Measurements from ENCODE around the gene SPATA24.

SPATA24 gene

DNA sequence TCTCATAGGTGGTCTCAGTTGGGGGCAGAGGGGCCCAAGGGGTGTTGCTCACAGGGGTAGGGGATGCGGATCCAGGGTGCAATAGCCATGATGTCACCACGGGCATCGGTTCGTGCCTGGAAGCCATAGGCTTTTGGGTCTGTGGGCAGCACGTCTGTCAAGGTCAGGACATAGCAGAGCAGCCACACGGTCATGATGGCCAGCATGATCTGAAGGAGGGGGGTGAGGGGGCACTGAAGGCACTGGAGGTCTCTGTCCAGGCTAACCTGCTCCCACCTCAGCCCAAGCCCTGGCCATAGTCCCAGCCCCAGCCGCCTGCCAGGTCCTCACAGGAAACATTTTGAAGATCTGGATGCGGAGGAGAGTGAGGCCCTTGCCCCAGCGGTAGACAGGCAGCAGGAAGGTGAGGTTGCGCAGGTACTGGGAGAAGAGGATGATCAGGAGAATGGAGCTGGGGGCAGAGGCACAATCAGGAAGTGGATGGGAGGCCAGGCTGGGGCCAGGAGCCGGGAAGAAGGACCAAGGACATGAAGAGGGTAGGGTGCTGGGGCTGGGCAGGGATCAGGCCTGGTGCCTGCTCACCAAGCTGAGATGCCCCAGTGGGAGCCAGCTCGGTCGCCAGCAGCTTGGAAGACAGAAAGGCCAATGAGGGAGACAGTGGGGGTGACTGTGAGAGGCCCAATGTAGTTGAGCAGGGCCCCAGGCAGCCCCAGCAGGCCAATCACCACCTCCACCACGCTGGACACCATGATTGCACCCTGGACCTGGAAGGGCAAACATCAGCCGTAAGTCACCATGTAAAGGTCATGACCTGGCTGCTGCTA, 24.1 kb downstream of the SPATA24 start:
- H3K36me3 ChIP-seq (ENCODE audit: insufficient read depth, low read length): no peaks in the 10 kb centered on the region
- no peak overlapping the region for H2AFZ ChIP-seq (ENCODE audit: low read length, unreplicated experiment)
- no peak overlapping the region for H3K4me3 ChIP-seq (ENCODE audit: low read depth, low read length)
- no peaks in the 10 kb centered on the region for H3K27me3 ChIP-seq (ENCODE audit: insufficient read depth, low read length)
- H3K79me2 ChIP-seq (ENCODE audit: control insufficient read depth, insufficient read depth, low read length, unreplicated experiment): no peaks in the 10 kb centered on the region
- peaks cover 6% of the 10 kb centered on the region for H3K4me1 ChIP-seq (ENCODE audit: control insufficient read depth, insufficient read depth, low read length, unreplicated experiment)
- H3K27ac ChIP-seq (ENCODE audit: low read depth, low read length): no peak overlapping the region

DNA sequence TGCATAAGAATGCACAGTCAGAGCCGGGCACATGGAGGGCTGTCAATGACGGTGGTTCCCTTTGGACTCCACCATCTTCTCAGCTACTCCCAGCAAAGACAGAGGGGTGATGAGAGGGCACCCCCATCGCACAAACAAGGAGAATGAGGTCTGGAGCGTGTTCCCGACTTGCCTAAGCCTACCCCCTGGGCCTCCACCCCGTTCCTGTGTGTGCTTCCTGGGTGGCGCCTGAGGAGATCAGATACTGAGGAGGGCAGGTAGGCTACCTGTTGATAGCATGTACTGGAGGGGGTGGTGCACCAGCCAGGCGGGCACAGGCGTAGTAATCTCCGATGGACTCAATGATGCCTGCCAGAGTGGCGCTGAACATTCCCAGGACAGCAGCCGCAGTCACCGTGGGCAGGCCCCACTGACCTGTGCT, 24.9 kb downstream of the SPATA24 start:
- Histone ChIP-seq H3K79me2 (ENCODE audit: control insufficient read depth, insufficient read depth, low read length, unreplicated experiment) (no peaks in the 10 kb centered on the region), H2AFZ (ENCODE audit: low read length, unreplicated experiment) (no peak overlapping the region), H3K4me3 (ENCODE audit: low read depth, low read length) (no peak overlapping the region), H3K36me3 (ENCODE audit: insufficient read depth, low read length) (no peaks in the 10 kb centered on the region), H3K27ac (ENCODE audit: low read depth, low read length) (no peak overlapping the region), H3K4me1 (ENCODE audit: control insufficient read depth, insufficient read depth, low read length, unreplicated experiment) (peaks cover 2% of the 10 kb centered on the region), H3K27me3 (ENCODE audit: insufficient read depth, low read length) (no peaks in the 10 kb centered on the region)

DNA sequence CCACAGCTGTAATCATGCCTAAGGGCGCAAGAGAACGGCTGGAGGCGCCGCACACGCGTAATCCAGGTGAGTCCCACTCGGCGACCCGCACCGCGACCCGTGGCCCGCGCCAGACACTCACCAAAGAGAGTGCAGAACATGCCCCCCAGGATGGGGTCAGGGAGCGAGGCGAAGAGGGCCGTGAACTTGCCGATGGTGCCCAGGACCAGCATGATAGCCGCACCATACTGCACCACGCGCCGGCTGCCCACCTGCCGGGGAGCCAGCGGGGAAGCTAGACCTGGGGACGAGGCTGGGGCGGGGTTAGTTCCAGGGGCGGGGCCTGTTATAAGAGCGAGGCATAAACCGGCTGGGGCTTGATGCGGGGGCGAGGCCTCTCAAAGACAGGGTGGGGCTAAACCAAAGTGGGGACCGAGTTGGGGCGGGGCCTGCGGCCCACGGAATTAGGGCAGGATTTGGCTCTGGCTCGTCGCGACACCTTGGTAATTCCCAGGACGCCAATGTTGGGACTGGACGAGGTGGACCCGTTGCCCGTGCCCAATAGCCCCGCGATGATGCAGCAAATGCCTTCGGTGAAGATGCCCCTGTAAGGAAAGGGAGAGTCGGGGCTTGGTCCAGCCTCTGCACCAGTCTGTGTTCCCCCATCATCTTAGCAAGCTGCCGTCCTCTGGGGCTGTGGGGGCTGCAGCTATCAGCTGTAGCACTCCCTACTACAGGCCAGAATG, 25.6 kb downstream of the SPATA24 start:
- H3K36me3 ChIP-seq (ENCODE audit: insufficient read depth, low read length): no peaks in the 10 kb centered on the region
- no peak overlapping the region for H3K27ac ChIP-seq (ENCODE audit: low read depth, low read length)
- H3K4me3 ChIP-seq (ENCODE audit: low read depth, low read length): no peak overlapping the region
- H3K4me1 ChIP-seq (ENCODE audit: control insufficient read depth, insufficient read depth, low read length, unreplicated experiment): peaks cover 9% of the 10 kb centered on the region
- no peak overlapping the region for H2AFZ ChIP-seq (ENCODE audit: low read length, unreplicated experiment)
- no peaks in the 10 kb centered on the region for H3K79me2 ChIP-seq (ENCODE audit: control insufficient read depth, insufficient read depth, low read length, unreplicated experiment)
- H3K27me3 ChIP-seq (ENCODE audit: insufficient read depth, low read length): no peaks in the 10 kb centered on the region

DNA sequence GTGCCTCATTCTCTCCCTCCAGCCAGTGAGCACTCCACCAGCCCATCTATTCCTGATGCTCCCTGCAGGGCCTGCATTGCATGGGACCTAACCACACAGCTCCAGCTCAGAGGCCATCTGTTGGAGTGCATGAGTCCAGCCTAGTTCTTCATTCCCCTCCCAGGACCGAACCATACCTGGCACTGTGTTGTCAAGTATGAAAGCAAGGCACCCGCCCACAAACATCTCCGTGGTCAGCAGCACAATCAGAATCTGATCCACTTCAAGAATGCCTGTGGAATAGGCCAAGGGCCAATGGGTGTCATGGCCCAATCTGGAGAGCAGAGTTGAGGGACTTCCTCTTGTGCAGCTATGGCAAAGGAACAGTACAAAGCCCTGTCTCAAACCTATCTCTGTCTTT, 26.7 kb downstream of the SPATA24 start:
- no peaks in the 10 kb centered on the region for H3K79me2 ChIP-seq (ENCODE audit: control insufficient read depth, insufficient read depth, low read length, unreplicated experiment)
- no peak overlapping the region for H3K27ac ChIP-seq (ENCODE audit: low read depth, low read length)
- H3K27me3 ChIP-seq (ENCODE audit: insufficient read depth, low read length): no peaks in the 10 kb centered on the region
- peaks cover 13% of the 10 kb centered on the region for H3K4me1 ChIP-seq (ENCODE audit: control insufficient read depth, insufficient read depth, low read length, unreplicated experiment)
- no peak overlapping the region for H3K4me3 ChIP-seq (ENCODE audit: low read depth, low read length)
- H3K36me3 ChIP-seq (ENCODE audit: insufficient read depth, low read length): no peaks in the 10 kb centered on the region
- no peak overlapping the region for H2AFZ ChIP-seq (ENCODE audit: low read length, unreplicated experiment)

DNA sequence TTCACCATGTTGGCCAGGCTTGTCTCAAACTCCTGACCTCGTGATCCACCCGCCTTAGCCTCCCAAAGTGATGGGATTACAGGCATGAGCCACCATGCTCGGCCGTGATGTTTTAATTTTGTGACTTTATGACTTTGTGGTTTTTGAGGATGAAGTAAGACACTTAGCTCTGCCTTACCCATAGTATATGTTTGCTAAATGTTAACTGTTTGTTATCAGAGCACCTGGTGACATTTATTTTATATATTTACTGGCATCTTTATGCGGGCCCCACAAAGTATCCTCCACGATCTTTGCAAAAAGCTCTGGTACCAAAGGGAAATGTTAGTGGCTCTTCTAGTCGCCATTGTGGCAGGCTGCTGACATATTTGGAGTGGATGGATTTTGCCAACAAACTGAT, 27.5 kb downstream of the SPATA24 start:
- Histone ChIP-seq H3K36me3 (ENCODE audit: insufficient read depth, low read length) (peaks cover 7% of the 10 kb centered on the region; the same call in 1 of the 2 replicates), H3K27me3 (ENCODE audit: insufficient read depth, low read length) (no peaks in the 10 kb centered on the region), H2AFZ (ENCODE audit: low read length, unreplicated experiment) (no peak overlapping the region), H3K27ac (ENCODE audit: low read depth, low read length) (no peak overlapping the region), H3K4me3 (ENCODE audit: low read depth, low read length) (no peak overlapping the region), H3K4me1 (ENCODE audit: control insufficient read depth, insufficient read depth, low read length, unreplicated experiment) (peaks cover 13% of the 10 kb centered on the region), H3K79me2 (ENCODE audit: control insufficient read depth, insufficient read depth, low read length, unreplicated experiment) (no peaks in the 10 kb centered on the region)

DNA sequence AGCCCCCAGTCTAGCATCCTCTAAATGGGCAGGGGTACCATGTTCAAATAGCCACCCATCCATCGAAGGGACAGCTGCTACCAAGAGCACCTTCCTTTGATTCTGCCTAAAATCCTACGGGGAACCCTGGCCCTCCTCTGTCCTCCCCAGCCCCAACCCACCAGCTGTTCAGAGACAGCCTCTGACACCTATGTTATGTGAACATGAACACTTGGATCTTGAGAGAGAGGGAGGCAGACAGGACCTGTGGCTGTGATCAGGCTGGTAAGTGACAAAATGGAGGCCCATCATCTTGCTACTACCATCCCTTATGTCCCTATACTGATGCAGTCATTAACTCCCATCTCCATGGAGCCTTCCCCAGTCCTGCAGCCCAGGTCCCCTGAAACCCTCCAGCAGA, 29.0 kb downstream of the SPATA24 start:
- H3K79me2 ChIP-seq (ENCODE audit: control insufficient read depth, insufficient read depth, low read length, unreplicated experiment): no peaks in the 10 kb centered on the region
- no peak overlapping the region for H3K4me3 ChIP-seq (ENCODE audit: low read depth, low read length)
- peaks cover 13% of the 10 kb centered on the region for H3K4me1 ChIP-seq (ENCODE audit: control insufficient read depth, insufficient read depth, low read length, unreplicated experiment)
- no peaks in the 10 kb centered on the region for H3K27me3 ChIP-seq (ENCODE audit: insufficient read depth, low read length)
- no peak overlapping the region for H2AFZ ChIP-seq (ENCODE audit: low read length, unreplicated experiment)
- peaks cover 11% of the 10 kb centered on the region; the same call in 1 of the 2 replicates for H3K36me3 ChIP-seq (ENCODE audit: insufficient read depth, low read length)
- no peak overlapping the region for H3K27ac ChIP-seq (ENCODE audit: low read depth, low read length)

DNA sequence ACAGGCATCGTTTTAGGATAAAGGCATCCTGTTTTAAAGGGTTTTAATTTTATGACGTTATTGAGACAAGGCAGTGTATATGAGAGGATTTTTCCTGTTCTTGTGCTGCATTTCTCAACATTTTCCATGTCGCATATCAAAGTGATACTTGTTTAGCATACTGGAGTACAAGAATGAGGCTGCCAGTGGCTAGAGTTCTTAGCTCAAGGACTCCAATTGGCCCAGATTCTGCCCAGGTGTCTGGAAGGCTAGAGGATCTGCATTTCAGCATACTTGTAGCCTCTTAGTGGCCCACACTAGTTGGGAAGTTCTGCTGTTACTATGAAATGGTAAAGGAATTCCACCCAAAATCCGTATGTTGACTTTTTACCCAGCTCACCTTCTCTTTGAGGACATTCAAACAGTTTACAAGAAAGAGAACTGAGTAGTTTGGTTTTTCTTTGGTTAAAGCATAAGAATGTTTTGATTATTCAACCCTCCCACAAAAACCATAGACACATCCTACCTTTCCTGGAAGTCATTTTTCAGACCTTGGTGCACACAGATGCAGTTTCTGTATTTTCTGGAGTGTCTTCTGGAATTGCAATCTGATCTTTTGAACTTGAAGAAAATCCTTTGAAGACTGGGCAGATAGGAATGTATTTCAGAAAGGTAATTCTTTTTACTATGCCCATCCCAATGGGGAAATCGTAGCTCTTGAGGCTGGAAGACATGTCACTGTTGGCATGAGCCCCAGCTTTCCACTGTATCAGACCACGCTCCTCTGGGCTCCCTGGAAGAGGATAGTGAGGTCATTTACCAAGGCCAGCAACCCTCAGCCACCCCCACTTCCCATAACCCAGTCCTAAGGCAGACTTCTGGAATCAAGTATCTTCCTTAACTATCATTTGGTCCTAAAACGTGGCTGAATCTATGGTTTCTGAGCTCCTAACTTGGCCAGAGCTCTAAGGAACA, 32.1 kb downstream of the SPATA24 start:
- H3K36me3 ChIP-seq (ENCODE audit: insufficient read depth, low read length): peaks cover 25% of the 10 kb centered on the region
- no peak overlapping the region for H2AFZ ChIP-seq (ENCODE audit: low read length, unreplicated experiment)
- H3K27ac ChIP-seq (ENCODE audit: low read depth, low read length): no peak overlapping the region

DNA sequence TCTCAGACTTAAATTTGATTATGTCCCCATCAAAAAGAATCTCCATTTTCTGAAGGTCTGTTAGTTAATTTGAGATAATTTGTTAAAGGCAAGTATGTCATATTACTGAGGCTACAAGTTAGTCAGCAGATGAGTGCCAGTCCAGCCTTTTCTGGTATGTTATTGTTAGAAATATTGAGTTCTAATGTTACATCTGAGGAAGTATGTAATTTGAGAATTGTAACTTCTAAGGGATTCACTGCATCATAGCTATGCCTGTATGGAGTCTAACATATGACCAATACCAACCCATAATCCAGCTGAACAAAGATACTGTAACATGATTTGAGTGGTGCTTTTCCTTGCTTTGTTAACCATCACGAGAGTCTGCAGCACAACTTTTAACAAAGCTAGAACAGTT, 34.7 kb downstream of the SPATA24 start:
- H3K4me3 ChIP-seq (ENCODE audit: low read depth, low read length): no peak overlapping the region
- H3K36me3 ChIP-seq (ENCODE audit: insufficient read depth, low read length): peaks cover 31% of the 10 kb centered on the region
- H3K27ac ChIP-seq (ENCODE audit: low read depth, low read length): peak overlapping the region; percentile 57
- peaks cover 20% of the 10 kb centered on the region for H3K4me1 ChIP-seq (ENCODE audit: control insufficient read depth, insufficient read depth, low read length, unreplicated experiment)
- H3K27me3 ChIP-seq (ENCODE audit: insufficient read depth, low read length): no peaks in the 10 kb centered on the region
- H2AFZ ChIP-seq (ENCODE audit: low read length, unreplicated experiment): no peak overlapping the region
- H3K79me2 ChIP-seq (ENCODE audit: control insufficient read depth, insufficient read depth, low read length, unreplicated experiment): peaks cover under 1% of the 10 kb centered on the region

More for the DNA sequence above, 32.1 kb downstream of the SPATA24 start:
- Histone ChIP-seq H3K4me1 (ENCODE audit: control insufficient read depth, insufficient read depth, low read length, unreplicated experiment) (peaks cover 20% of the 10 kb centered on the region), H3K79me2 (ENCODE audit: control insufficient read depth, insufficient read depth, low read length, unreplicated experiment) (no peaks in the 10 kb centered on the region), H3K4me3 (ENCODE audit: low read depth, low read length) (no peak overlapping the region), H3K27me3 (ENCODE audit: insufficient read depth, low read length) (no peaks in the 10 kb centered on the region)

DNA sequence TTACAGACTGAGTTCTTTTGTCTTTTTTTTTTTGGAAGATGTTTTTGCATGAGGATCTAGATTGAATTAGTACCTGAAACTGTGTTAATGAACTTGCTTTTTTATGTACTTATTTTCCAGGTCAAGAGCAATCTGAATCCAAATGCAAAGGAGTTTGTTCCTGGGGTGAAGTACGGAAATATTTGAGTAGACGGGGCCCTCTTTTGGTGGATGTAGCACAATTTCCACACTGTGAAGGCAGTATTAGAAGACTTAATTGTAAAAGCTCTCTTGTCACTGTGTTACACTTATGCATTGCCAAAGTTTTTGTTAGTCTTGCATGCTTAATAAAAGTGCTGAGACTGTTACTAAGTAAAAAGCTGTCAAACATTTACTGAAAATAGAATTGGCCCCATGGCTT, 35.3 kb downstream of the SPATA24 start:
- H2AFZ ChIP-seq (ENCODE audit: low read length, unreplicated experiment): no peak overlapping the region
- H3K27ac ChIP-seq (ENCODE audit: low read depth, low read length): peak overlapping the region; percentile 57
- peaks cover 6% of the 10 kb centered on the region for H3K79me2 ChIP-seq (ENCODE audit: control insufficient read depth, insufficient read depth, low read length, unreplicated experiment)
- H3K4me3 ChIP-seq (ENCODE audit: low read depth, low read length): no peak overlapping the region
- H3K36me3 ChIP-seq (ENCODE audit: insufficient read depth, low read length): peaks cover 36% of the 10 kb centered on the region
- H3K4me1 ChIP-seq (ENCODE audit: control insufficient read depth, insufficient read depth, low read length, unreplicated experiment): peaks cover 15% of the 10 kb centered on the region
- no peaks in the 10 kb centered on the region for H3K27me3 ChIP-seq (ENCODE audit: insufficient read depth, low read length)

DNA sequence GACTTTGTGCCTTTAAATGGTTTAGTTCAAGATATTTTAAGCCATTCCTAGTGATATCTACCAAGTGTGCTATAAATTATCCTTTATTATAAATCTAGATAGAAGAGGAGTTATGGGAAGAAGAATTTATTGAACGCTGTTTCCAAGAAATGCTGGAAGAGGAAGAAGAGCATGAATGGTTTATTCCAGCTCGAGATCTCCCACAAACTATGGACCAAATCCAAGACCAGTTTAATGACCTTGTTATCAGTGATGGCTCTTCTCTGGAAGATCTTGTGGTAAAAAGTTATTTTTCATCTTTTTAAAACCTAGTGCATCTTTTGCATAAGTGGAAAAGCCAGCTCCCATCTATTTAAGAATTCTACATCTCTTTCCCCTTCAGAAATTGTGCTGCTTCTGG, 39.4 kb downstream of the SPATA24 start:
- peaks cover 15% of the 10 kb centered on the region for H3K4me1 ChIP-seq (ENCODE audit: control insufficient read depth, insufficient read depth, low read length, unreplicated experiment)
- H3K4me3 ChIP-seq (ENCODE audit: low read depth, low read length): no peak overlapping the region
- H3K27me3 ChIP-seq (ENCODE audit: insufficient read depth, low read length): no peaks in the 10 kb centered on the region
- no peak overlapping the region for H2AFZ ChIP-seq (ENCODE audit: low read length, unreplicated experiment)
- peaks cover 43% of the 10 kb centered on the region for H3K79me2 ChIP-seq (ENCODE audit: control insufficient read depth, insufficient read depth, low read length, unreplicated experiment)
- H3K27ac ChIP-seq (ENCODE audit: low read depth, low read length): no peak overlapping the region
- peaks cover 27% of the 10 kb centered on the region for H3K36me3 ChIP-seq (ENCODE audit: insufficient read depth, low read length)
